Epithelial cell of proximal tubule (primary cell): Measurements from ENCODE around the gene EIF3L. TPM values are rescaled to one million over a fixed set of nuclear protein-coding genes. Genes with fewer than 3 reads are reported as not detected.

Experiments
- DNase-seq: peaks from one replicate; pipeline ENCODE4 v3.0.0-alpha.2; 2011; ENCODE audit warnings: low read depth
- H3K4me3 ChIP-seq: 2 replicates; pipeline ENCODE4 v1.5.1; 2011; ENCODE audit warnings: low read depth, mild to moderate bottlenecking, low read length
- total RNA-seq: library from RNA; depleted of rRNA; stranded (reverse); fragments of >200 nt; gene quantifications from 2 replicates; pipeline ENCODE4 v1.2.3, GENCODE V29; 2015
- TF ChIP-seq, protein P1 (sequence below): conservative IDR thresholded peaks from 2 replicates; pipeline ENCODE4 v1.5.1; 2012; ENCODE audit warnings: low read depth, mild to moderate bottlenecking, low read length

Gene EIF3L
- total RNA-seq, 1 donor from 2014 or later = 333 TPM

- TF ChIP-seq, protein P1, sequence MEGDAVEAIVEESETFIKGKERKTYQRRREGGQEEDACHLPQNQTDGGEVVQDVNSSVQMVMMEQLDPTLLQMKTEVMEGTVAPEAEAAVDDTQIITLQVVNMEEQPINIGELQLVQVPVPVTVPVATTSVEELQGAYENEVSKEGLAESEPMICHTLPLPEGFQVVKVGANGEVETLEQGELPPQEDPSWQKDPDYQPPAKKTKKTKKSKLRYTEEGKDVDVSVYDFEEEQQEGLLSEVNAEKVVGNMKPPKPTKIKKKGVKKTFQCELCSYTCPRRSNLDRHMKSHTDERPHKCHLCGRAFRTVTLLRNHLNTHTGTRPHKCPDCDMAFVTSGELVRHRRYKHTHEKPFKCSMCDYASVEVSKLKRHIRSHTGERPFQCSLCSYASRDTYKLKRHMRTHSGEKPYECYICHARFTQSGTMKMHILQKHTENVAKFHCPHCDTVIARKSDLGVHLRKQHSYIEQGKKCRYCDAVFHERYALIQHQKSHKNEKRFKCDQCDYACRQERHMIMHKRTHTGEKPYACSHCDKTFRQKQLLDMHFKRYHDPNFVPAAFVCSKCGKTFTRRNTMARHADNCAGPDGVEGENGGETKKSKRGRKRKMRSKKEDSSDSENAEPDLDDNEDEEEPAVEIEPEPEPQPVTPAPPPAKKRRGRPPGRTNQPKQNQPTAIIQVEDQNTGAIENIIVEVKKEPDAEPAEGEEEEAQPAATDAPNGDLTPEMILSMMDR = peak; percentile 64
- no peak for DNase-seq
- H3K4me3 ChIP-seq = no peak overlapping the region
Observed at GRCh38 chr22:37887584-37888378, 38.6 kb downstream of the EIF3L start.

DNA sequence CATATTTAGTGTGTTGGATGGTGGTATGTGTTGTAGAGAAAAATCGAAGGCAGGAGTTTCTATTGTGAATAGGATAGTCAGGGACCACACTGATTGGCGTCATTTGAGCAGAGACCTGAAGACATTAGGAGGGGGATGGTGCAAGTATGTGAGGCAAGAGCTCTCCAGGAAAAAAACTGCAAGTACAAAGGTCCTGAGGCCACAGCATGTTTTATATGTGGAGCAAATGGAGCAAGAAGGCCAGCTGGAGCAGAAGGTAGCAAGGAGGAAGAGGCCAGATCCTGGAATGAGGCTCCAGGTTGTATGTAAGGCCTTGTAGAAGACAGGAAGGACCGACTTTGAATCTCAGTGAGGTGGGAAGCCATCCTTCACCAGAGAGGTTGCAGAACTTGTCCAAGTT lies 42.7 kb downstream of the EIF3L start:
- DNase-seq = no peak
- TF ChIP-seq, protein P1 = no peak
- no peak overlapping the region for H3K4me3 ChIP-seq

GRCh38 chr22:37892566-37893335 lies 43.5 kb downstream of the EIF3L start:
- TF ChIP-seq, protein P1 = no peak
- no peak overlapping the region for H3K4me3 ChIP-seq
- DNase-seq = no peak

- TF ChIP-seq, protein P1 = no peak
- no peak overlapping the region for H3K4me3 ChIP-seq
- no peak for DNase-seq
Observed at GRCh38 chr22:37893583-37893983, 44.4 kb downstream of the EIF3L start.

DNA sequence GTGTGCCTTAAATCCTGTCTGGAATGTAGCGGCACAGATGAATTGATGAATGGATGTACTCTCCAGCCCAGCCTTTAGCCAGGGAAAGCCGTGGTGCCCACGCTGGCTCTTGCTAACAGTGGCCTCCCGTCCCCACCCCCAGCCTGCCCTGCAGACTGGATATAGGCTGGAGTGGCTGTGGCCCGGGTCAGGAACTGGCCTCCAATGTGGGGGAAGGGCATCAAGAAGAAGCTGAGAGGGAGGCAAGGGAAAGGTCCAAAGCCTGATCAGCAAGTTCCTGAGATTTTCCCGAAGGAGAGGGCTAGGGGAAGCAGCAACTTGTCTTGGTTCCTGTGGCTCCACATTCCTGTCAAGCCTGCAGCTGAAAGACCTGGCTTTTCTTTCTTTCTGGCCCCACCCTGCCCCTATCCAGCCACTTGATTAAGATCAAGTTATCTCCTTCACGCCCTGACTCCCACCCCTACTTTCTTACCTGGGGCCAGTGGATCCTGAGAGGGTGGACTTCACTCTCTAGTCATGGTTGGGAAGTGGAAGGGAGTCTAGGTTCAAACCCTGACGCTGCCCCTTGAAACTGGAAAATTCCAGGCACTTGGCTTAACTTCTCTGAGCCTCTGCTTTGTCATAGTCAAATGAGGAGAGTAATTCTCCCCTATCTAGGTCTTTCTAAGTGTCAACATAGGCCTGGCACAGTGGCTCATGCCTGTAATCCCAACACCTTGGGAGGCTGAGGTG lies 45.9 kb downstream of the EIF3L start:
- H3K4me3 ChIP-seq = no peak overlapping the region
- no peak for DNase-seq
- TF ChIP-seq, protein P1 = no peak

DNA sequence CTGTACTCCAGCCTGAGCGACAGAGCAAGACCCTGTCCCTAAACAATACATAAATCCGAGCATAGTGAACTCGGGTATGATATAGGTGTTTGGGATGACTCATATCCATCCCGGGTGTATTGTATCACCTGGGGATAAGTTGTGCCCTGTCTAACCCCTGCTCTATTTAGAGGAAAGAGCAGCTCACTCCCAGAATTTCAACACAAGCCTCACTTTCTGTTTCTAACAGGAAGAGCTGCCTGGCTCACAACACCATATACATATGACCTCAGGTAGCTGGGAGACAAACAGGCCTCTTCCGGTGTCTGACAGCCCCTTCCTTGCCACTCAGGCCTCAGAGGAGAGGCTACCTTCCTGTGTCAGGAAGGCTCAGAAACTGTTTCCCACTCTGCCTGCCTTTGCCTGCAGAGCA lies 47.0 kb downstream of the EIF3L start:
- TF ChIP-seq, protein P1 = no peak
- H3K4me3 ChIP-seq = no peak overlapping the region
- no peak for DNase-seq
